NCI-H2196 (cell line): Measurements from ENCODE around the gene ARFIP1.

Experiments used
- DNase-seq: peaks from one replicate; lab custom pipeline; 2025; ENCODE audit not compliant: unreplicated experiment; lab: John Stamatoyannopoulos, UW

ARFIP1 gene

DNA sequence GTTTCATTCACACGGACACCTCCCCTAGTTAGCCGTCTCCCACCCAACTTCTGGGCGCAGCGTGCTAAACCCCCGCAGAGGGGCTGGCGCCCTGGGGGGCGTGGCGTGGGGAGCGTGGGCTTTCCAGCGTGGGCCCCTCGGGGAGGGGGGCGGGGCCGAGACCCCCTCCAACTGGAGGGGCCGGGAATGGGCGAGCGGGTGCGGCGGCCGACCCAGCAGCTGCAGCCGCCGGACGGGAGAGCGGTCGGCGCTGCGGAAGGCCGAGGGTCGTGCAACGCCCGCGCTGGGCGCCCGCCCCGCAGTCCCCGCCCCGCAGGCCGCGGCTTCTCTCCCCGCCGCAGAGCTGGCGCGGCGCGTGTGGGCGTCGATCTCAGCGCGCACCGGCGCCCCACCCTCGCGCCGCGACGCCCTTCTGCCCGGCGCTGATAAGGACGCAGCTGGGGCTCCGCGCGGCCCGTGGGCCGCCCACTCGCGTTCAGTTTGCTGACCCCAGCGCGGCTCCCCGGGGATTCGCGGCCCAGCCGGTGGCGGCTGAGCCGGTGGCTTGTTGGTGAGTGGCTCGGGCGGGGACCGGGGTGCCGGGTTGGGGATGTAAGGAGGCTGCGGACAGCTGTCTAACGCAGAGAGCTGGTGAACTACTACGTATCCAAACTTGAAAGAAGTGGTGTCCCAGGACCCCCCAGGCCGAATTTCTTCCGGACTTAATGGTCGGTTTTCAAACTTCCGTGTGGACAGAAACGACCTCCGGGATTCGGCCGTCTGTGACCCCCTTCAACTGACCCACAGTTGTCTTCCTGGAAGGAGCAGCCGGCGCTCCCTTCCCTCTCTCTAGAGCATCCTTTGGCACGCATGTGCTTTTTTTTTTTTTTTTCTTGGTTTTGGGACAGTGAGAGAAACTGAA is 157.8 kb downstream of the ARFIP1 start:
- DNase-seq = no peak

DNA sequence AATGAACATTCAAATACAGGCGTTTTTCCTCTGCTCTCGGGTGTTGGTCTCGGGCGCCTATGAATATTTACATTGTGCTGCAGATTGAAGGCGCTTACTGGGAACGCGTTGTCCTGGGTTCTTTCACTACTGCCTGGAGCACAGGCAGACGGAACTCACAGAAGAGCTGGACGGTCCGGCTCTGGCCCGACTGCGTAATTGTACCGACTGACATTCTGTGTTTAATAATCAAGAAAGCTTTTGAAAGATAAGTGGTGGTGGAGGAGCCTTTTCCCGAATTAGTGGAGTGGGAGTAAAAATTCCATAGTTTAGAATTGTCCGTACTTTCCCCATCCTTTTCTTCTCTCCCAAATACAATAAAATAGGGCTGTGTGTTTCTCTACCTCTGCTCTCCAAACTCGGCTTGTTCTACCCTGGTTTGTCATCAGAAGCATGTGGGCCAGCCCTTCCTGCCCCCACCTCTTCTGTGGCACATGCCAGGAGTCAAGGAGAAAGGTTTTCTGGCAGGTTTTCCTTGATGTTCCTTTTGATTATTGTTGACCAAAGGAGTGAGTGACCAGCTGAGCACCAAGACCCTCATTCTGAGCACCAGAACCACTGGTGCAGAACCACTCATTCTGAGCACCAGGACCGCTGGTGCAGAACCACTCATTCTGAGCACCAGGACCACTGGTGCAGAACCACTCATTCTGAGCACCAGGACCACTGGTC is 158.6 kb downstream of the ARFIP1 start:
- no peak for DNase-seq

DNA sequence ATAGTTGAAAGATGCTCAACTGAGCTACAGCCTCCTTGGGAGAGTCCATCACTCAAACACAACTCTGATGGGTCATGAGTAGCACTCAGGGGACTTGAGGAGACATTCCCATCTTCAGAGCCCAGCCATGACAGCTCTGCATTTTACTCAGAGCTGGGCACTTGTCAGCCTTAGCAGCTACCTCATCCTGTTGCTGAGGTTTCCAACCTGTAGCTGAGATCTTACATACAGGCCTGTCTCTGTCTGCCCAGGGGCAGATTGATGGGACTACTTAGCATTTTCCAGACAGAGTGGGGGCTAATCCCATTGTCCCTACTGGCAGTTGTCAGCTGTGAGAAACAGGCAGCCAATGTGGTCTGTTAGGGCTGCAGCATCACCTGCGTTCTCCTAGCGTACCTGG is 159.9 kb downstream of the ARFIP1 start:
- DNase-seq = no peak

DNA sequence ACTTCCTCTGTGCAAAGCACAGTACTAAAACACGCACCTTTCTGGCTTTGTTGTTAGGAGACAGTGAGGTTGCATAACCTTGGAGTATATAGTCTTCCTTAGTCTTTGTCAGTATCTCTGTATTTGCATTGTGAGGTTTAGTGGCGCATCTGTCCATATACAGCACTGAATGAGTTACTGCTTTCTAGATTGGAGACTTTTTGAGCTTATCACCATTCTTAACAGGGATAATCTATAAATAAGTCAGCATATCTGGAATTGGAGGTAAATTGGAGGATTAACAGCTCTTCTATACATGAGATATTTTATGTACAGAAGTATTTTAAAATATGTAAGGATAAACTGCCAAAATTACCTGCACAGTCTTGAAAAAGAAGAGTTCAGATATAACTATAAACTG is 160.7 kb downstream of the ARFIP1 start:
- DNase-seq = no peak

- no peak for DNase-seq
These were observed 161.7 kb downstream of the ARFIP1 start for GRCh38 chr4:152941411-152941810.

- DNase-seq = no peak
These were observed 162.6 kb downstream of the ARFIP1 start for GRCh38 chr4:152942346-152942745.

- no peak for DNase-seq
These were observed 163.9 kb downstream of the ARFIP1 start for GRCh38 chr4:152943672-152944071.

DNA sequence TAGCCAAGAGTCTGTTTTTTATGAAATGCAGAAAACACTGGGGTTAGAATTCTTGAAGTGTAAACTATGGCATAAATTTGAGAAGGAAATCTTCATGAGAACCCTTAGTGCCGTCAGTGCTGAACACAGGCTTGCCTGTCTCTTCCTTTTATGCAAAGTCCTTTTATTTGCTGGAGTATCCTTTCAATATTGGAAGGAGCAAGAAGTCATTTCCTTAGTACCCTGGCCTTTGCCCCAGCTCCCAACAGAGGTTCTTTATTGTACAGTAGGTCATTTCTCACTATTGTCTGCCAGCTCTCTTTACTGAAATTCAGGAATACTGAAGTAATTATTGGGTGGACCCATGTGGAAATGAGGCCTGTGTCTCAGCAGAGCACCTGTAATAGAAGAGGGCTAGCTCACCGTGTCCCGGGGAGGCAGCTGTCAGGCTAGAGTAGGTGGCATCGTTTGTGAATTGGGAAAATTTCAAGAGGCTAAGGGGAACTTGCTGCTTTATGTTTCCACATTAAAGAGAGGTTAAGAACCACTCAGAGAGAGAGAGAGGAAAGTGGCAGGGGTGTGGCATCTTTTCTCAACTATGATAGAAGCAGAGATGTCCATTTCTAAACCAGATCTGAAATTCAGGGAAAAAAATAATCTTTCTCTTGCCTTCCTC is 165.0 kb downstream of the ARFIP1 start:
- DNase-seq = no peak

GRCh38 chr4:152945639-152946038 is 165.9 kb downstream of the ARFIP1 start:
- no peak for DNase-seq

GRCh38 chr4:152946446-152946845 is 166.7 kb downstream of the ARFIP1 start:
- no peak for DNase-seq

DNA sequence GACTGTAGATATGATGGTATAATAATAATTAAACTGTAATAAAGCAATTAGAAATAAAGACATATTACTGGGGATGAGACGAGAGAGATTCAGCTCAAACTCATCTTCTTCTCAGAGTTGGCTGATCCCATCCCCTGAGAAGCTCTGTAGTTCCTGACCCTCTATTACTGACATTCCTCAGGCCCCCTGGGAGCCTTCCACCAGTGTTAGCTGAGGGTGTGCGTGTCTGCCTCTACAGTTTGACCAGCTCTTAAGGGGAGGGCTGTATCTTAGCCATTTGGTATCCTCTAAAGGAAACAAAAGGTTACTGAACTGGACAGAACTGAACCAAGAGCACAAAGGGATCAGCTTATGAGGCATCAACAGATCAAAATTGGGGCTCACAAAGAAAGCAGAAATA is 167.6 kb downstream of the ARFIP1 start:
- no peak for DNase-seq

GRCh38 chr4:152949930-152950329 is 170.2 kb downstream of the ARFIP1 start:
- no peak for DNase-seq

- DNase-seq = no peak
These were observed 170.9 kb downstream of the ARFIP1 start for GRCh38 chr4:152950402-152951274.

- no peak for DNase-seq
These were observed 171.6 kb downstream of the ARFIP1 start for GRCh38 chr4:152951348-152951747.

GRCh38 chr4:152953514-152953913 is 173.8 kb downstream of the ARFIP1 start:
- no peak for DNase-seq

- no peak for DNase-seq
These were observed 175.0 kb downstream of the ARFIP1 start for GRCh38 chr4:152954741-152955140.

DNA sequence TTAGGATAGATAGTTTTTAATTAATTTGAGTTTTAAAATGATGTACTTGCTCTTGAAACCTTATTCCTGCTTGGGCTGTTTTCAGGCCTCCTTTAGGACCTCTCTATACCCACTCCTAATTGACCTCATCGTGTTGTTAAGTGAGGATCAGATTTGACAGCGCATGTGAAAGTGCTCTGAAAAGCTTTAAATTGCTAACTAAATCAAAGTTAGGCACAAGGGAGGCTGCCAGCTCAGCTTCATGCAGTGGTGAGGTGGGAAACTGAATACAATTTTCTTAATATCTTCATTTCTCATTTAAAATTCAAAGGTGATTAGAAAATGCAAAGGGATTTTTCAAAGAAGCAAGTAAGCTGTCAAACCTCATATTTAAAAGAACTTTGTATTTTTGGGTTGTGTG is 176.4 kb downstream of the ARFIP1 start:
- DNase-seq = no peak

DNA sequence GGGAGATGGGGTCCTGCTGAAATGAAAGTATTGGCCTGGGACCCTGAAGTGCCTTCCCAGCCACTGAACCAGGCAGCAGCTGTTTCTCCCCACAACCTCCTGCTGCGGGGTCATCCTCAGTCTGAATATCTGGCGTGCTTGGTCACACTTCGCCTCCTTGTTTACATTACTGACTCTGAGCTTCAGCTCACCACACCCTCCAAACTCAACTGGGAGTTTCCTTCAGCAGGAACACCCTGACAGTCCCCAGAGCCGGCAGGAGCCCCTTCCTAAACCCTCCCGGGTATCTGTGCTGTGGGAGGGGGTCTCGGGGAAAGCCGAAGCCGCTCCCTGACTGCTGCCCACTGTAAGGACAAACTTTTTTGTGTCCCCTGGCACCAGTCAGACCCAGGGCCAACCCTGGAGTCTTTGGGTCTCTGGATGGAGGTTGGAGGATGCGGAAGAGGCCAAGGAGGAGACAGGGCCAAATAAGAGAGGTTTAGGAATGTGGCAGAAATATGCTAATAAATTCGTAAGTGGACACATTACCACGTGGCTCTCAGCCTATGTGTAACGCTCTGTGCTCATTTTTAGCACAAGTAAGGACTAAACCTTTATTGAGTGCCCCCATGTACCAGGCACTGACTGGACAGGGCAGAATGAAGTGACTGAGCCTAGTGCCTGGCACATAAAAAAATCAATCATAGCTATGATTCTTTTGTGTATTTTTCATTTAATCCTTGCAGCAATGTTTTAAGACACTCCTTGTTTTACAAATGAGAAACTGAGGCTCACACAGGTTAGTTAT is 177.1 kb downstream of the ARFIP1 start:
- no peak for DNase-seq

DNA sequence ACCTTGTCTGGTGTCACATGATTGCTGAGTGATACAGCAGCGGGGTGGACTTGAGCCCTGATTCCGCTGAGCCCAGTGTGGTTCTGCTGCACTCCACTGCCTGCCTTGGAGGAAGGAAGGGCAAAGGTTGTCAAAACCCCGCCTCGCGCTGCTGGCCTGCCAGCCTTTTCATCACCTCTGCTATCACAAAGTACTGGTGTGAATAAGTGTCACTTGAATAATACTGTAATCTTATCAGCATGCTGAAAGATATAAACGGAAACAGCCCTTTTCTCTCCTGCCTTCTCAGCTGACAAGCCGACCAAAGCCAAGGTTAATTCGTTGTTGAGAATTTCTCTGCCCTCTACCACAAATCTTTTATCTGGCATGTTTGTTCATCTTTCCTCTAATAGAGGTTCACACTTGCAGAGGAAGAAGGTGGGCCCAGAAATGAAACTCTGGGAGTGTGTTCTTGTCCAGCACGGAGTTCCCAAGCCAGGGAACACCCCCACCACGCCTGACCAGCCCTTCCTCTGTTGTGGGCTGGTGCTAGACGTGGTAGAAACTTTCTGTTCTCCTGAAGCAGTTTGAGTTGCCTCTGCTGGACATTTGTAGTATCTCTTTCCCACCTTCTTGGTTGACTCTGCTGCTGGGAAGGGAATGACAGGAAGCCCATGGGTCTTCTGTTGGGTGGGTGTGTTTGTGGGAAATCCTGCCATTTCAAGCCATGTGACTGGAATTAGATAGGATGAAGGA is 177.8 kb downstream of the ARFIP1 start:
- no peak for DNase-seq
